CD4-positive, alpha-beta T cell treated with Interleukin-4 for 4 hours (primary cell): ENCODE data around the gene PBX1.
A peak's percentile ranks its signal among the peaks of the same experiment; 100 is the strongest.
"Not testable (repeated sequence)": the region's sequence is repeated elsewhere in the genome, so short reads cannot be mapped to it uniquely, and the experiment has no call there.

Source experiments
- DNase-seq: peaks from one replicate; pipeline ENCODE4 v3.0.0-alpha.2; 2020

PBX1 gene

GRCh38 chr1:164558461-164559341 is at the start of gene PBX1:
PBX1 (plus strand) TSS chr1:164559184.
- DNase-seq = peak; percentile 64

GRCh38 chr1:164510435-164510834 is 48.5 kb upstream of the PBX1 start:
- DNase-seq = no peak

- DNase-seq = no peak
Observed at GRCh38 chr1:164511001-164511705, 47.8 kb upstream of the PBX1 start.

GRCh38 chr1:164515231-164515630 is 43.8 kb upstream of the PBX1 start:
- DNase-seq = no peak

GRCh38 chr1:164515711-164516331 is 43.2 kb upstream of the PBX1 start:
- DNase-seq = no peak

DNA sequence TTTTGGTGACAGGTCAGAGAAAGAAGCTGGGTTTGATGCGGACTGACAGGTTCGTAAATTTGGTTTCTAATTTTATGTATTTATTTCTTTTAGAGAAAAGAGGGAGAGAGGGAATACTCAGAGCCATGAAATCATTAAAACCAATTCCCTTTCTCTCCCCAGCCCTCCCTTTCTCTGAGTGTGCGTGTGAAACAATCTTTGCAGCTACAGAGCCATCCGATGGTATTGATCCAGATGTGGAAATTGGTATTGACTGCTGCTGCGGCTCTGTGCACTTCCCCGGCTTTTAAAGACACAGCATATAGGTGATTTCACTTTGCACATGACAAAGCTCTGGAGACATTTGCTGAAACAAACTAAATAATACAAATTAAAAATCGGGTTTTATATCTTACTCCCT is 42.4 kb upstream of the PBX1 start:
- DNase-seq = no peak

DNA sequence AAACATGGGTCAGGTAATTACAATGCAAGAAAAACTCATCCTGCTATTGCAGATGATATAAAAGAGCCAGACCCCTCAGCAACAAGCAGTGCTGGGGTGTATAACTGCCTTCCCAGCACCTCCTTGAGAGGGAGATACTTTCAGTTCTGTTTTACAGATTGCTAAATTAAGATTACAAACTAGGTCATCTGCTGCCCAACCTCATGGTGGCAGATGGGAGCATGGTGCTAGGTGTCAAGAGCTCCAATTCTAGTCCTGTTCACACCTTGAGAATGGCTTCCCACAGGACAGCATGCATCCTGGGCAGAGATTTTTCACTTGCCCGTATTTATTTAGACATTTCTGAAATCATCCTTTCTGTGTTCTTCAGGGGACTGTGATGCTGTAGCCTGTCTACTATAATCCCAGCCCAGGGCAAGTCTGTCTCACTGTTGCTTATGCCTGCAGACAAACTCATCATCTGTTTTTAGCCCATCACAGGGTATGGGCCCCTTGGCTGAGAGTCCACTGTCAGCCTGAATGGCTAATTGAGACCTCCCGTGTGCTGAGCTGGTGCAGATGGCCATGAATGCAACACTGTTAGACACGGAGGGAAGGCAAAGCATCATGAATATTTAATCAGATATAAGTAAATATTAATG is 40.2 kb upstream of the PBX1 start:
- DNase-seq = no peak

DNA sequence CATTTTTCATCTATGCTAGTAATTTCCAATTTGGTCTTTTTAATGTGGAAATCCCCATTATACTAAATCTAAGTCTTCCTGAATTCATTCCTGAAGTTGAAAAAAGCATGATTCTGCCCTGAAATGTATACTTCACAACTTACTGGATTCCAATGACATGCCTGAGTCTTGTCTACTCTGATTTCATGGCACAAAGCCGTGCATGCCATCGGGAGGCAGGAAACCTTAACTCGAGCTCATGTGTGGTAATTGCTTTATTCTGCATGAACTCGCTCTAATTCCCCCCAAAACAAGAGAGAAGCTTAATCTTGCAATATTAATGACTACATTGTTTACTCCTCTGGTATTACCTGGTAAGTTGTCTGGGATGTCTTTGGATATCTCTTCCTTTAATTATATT is 39.6 kb upstream of the PBX1 start:
- no peak for DNase-seq

- no peak for DNase-seq
Observed at GRCh38 chr1:164524810-164525209, 34.2 kb upstream of the PBX1 start.

DNA sequence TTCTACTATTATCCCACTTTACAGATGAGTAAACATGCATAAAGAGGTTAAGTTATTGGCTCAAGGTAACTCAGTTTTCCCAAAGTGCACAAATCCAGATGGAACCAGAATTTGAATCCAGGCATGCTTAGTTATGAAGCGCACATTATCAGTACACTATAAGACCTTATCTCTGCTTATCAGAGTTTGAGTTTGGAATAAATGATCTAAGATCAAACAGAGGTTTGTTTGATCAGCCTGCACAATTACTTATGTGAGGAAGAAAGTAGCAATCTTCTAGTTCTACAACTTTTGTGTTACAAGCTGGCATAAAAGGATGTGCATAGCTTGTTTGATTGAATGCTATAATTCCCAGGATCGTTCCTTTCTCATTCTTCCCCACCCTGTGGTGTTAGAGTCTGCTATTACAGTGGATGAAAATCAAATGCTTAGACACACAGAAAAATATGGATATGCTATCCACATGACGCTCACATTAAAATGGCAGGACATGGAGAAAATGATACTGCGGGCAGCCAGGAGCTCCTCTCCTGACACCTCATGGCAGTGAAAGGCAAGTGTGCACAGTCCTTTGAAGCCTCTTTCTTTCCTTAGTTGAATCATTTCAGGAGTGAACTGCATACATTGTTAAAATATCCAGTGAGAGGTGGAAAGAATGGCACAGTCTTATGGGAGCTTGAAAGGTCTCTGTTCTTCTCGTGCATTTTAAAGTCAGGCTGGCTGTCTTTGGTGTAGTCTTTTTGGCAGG is 23.9 kb upstream of the PBX1 start:
- DNase-seq = no peak

DNA sequence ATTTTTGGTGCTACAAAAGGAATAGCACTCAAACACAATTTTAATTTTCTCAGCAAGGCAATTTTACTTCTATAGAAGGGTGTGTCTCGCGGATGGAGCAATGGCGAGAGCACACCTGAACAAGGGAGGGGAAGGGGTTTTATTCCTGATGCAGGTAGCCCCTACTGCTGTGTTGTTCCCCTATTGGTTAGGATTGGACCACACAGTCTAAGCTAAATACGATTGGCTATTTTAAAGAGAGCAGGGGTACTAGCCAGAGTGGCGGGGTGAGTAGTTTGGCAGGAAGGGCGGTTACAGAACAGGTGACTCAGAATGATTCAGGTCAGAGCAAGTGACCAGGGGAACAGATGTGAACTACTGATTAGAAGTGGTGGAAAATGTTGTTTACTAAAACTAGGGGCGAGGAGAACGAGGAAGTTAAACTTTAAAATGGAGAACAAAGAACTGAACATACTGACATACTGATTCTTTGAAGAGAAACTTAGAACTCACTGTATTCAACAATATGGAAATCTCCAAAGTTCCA is 6.5 kb upstream of the PBX1 start:
- not testable (repeated sequence) for DNase-seq

DNA sequence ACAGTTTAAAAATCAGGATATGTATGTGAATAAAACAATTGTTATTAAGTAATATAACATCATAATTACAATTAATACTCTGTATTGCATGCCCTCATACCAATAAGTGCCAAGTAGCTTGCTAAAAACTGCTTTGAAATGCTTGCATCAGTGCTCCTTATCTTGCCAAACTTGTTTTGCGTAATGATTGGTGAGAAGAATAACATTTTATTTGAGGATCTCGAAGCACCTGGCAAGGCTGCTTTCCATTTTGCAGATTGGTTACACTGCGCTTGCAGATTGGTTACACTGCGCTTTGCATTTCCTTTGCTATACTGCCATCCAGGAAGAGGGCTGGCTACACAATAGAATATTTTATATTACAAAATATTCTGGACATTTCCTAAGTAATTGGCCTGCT is 1.7 kb upstream of the PBX1 start:
- DNase-seq = no peak

- no peak for DNase-seq
Observed at GRCh38 chr1:164559342-164560051, 513 bp downstream of the PBX1 start.

GRCh38 chr1:164560121-164560541 is 1.1 kb downstream of the PBX1 start:
- no peak for DNase-seq

GRCh38 chr1:164560556-164560955 is 1.6 kb downstream of the PBX1 start:
- DNase-seq = no peak

DNA sequence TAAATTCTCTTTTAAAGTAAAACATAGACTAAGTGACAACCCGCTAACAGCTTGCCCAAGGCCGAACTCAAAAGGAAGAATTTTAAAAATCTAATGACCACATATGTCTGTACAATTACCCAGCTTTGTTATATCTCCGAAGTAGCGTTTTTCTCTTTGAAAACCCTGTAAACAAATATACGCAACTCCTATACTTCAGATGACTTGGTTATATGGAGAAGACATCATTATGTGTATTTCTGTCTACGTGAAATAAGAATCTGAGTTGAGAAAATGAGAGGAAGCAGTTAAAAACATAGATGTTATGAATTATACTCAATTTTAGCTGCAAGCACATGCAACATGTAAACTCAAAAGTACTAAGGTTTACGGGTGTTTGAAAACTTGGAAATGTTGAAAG is 2.0 kb downstream of the PBX1 start:
- no peak for DNase-seq

GRCh38 chr1:164561472-164561871 is 2.5 kb downstream of the PBX1 start:
- no peak for DNase-seq

DNA sequence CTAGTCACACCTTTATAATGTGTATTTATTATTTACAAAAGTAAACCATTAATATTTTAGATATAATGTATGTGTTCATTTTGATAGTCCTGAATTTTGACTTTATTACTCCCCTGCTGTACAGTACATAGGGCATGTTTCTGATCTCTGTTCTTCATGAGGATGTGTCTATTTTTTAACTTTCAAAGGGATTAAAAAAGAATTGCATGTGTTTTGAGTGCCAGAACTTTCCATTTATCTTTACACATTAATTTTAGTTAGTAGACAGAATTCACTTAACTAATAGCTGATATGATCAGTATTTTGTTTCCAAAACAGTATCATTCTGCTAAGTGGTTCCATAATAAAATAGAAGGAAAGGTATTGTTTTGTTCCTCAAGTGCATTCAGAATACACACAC is 3.1 kb downstream of the PBX1 start:
- no peak for DNase-seq

DNA sequence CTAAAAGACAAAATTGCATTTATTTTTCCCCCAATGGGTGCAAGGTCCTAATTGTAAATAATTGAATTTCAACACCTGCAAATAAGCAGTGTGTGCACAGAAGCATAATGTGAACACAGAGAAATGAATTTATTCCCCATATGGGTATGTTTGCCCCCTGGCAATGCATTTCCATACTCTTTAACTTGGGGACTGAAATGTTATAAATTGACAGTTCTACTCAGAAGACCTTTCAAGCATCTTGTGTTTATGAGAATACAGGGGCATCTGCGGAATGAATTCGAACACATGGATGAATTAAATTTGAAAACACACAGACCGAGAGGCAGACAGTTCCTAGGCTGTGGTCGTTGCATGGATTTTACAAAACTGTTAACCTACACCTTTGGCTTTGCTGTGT is 3.5 kb downstream of the PBX1 start:
- DNase-seq = no peak

GRCh38 chr1:164562947-164563520 is 4.0 kb downstream of the PBX1 start:
- DNase-seq = no peak

DNA sequence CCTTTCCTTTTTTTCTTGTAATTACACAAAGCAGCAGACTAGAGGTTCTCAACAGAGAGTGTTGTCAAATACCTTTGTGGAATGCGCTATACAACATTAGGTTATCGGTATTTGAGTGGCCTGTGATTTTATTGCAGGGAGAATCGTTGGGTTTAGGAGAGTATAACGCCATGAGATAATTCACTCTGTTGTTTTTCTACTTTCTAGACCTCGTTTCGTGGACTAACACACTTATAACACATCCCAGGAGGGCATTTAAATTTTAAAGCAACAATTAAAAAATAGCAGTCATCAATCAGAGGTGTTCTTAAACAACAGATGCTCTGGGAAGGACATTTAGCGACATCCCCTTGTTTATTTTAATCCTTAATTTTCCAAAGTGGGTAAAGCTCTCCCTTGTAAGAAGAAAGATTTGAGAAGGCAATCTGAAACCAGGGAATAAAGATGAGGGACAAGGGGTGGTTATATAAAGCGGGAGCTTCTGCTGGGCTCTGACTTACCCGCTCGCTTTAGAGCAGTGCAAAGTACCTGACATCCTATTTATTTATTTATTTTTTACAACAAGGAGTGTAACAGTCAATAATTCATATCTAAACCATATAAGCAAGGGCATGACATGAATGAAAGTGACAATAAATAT is 4.9 kb downstream of the PBX1 start:
- no peak for DNase-seq
